Measurements from ENCODE around the gene GNAS.

DNA sequence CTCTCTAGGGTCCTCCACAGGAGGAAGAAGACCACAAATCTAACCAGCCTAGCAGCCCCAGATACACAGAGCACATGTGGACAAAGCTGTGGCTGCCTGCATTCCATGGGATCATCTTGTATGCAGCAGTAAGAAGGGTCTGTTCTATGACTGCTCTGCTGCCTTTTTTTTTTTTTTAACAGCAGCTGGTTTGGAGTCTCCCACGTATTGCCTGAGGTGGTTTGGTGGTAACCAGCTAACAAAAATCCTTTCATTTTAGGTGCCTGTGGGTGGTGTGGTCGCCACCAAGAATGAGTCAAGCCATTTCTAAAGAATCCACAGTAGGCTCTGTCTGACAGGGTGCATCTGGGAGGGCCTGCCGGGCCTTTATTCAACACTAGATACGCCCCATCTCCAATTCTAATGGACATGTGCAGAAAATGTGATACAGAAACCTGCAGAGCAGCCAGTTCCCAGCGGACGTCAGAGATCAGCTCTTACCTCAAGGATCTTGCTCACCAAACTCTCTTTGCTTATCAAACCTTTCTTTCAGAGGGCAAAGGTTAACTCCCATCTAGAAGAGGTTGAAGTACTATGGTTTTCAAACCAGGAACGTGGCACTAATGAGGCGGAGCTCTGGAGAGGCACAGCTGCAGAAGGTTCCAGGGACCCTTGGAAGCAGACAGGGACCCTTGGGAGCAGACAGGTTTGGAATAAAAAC is 33.8 kb upstream of the GNAS start:
- TF ChIP-seq GATA2 (IDR thresholded peaks at IDR 0.05; ENCODE audit: low read depth, low read length) (no peak), GATA3 (IDR thresholded peaks at IDR 0.05; ENCODE audit: low read depth, low read length) (no peak)
